ENCODE data around the gene FAM13A.
"Not testable (repeated sequence)": the region's sequence is repeated elsewhere in the genome, so short reads cannot be mapped to it uniquely, and the experiment has no call there.

The FAM13A gene

GRCh38 chr4:89042055-89042454 lies 14.9 kb downstream of the FAM13A start:
- no peak for DNase-seq

- DNase-seq = peak; percentile 71
Measured at GRCh38 chr4:89039730-89040338, 17.2 kb downstream of the FAM13A start.

DNA sequence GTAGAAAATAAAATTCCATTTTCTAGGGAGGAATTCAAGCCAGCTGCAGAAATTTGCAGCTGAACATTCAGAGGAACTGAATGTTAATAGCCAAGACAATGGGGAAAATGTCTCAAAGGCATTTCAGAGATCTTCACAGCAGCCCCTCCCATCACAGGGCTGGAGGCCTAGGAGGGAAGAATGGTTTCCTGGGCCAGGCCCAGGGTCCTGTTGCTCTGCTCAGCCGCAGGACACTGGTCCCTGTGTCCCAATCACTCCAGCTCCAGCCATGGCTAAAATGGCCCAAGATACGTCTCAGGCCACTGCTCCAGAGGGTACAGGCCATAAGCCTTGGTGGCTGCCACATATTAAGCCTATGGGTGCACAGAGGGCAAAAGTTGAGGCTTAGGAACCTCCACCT lies 20.4 kb downstream of the FAM13A start:
- no peak for DNase-seq

GRCh38 chr4:89031272-89031671 lies 25.7 kb downstream of the FAM13A start:
- no peak for DNase-seq

DNA sequence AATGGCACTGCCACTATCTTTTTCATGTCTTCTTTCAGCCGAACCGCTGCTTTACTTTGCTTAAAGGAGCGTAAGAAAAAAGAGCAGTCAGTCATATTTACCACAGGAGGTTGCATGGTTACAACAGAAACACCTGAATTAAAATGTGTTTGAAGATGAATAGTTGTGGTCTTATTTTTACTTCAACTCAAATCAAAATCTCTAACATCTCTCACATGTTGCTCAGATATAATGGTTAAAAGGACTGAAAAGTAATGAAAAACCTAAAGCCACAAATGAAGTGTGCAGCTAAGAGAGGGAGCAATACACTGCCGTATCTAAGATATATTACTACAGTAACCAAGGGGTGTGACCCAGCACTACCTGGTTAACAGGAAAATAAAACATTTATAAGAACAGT lies 27.4 kb downstream of the FAM13A start:
- no peak for DNase-seq

- no peak for DNase-seq
Measured at GRCh38 chr4:89026542-89026941, 30.4 kb downstream of the FAM13A start.

- peak; percentile 72 for DNase-seq
Measured at GRCh38 chr4:89024051-89024675, 32.8 kb downstream of the FAM13A start.

- DNase-seq = no peak
Measured at GRCh38 chr4:89023140-89023539, 33.8 kb downstream of the FAM13A start.

DNA sequence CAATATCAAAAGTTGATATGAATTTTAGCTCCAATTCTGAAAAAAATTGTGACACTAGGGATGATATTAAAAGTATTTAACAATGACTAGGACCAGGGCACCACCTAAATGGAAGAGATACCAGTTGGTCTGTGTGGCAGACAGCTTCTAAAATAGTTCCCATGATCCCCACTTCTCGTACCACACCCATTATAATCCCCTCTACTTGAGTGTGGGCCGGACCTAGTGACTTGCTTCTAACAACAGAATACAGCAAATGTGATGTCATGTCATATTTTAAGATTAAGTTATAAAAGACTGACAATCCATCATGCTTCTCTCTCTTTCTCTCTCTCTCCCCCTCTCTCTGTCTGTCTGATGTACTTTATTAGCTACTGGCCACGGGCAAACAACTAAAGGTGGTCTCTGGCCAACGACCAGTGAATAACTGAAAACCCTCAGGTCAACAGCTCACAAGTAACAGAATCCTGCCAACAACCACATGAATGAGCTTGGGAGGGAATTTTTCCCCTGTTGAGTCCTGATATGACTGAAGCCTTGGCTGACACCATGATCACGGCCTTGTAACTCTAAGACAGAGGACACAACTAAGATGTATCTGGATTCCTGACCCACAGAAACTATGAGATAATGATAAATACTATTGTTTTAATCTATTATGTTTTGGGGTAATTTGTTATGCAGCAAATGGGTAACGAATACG lies 34.4 kb downstream of the FAM13A start:
- no peak for DNase-seq

GRCh38 chr4:89021684-89022083 lies 35.3 kb downstream of the FAM13A start:
- DNase-seq = no peak

- no peak for DNase-seq
Measured at GRCh38 chr4:89021062-89021461, 35.9 kb downstream of the FAM13A start.

GRCh38 chr4:89014897-89015296 lies 42.1 kb downstream of the FAM13A start:
- not testable (repeated sequence) for DNase-seq

DNA sequence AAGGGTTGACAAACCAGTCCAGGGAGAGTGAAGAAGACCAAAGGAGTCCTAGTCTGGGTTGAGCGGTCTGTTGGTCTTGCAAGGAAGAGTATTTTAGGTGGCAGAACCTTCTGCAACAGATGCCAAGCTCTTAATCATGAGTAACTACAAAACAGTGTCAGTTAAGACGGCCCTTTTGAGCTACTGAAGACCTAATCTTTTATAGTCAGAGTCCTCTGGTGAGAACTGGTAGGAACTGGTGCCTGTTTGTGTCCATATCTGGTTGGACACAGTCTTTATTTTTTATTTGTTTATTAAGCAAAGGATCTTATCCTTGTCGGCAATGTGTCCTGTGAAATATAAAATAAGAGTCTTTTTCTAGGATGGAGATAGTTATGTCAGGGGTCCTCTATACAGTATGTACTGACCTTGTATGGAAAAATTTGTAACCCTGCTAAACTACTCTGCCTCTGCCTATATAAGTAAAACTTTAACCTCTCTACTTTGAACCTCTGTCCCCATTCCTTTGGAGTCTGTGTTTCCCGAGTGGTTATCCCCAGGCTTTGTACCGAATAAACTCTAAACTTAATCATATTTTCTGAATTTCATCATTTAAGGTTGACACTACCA lies 47.1 kb downstream of the FAM13A start:
- DNase-seq = no peak

DNA sequence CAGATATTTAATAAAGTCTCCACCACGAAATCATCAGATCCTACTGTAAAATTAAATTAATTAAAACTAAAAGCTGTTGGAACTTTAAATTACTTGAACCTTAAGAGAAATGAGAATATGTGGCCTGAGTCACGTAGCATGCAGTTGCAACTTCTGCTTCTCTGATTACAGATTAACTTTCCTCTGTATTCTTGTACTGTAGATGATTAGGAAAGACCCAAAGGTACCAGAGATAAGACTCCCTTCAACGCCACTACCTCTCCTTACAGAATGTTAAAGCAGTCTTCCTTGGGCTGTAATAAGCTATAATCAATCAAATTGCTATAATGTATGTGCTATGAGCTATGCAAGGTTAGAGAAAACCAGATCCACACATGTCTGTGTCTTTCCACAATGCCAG lies 47.9 kb downstream of the FAM13A start:
- DNase-seq = no peak

GRCh38 chr4:89008166-89008565 lies 48.8 kb downstream of the FAM13A start:
- DNase-seq = no peak

DNA sequence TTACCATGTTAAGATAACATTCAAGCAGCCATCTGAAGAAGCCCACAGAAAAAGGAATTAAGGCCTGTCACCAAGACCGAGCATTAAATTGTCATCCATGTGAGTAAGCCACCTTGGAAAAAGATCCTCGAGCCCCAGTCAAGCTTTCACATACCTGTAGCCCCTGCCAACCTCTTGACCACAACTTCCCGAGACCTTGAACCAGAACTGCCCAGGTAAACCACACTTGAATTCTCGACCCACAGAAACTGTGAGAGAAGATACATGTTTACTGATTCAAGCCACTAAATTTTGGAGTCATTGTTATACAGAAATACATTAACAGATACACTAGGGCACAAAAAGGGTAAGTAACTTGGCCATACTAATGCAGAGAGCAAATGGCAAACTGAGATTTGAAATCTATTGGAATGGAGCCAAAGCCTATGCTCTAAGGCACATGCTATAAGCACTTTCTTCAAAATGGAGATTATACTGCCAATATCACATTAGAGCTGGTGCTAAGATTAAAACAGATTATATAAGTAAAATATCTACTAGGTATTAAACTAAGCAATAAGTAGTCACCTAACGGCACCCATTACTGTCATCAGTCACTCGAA lies 49.5 kb downstream of the FAM13A start:
- DNase-seq = no peak

DNA sequence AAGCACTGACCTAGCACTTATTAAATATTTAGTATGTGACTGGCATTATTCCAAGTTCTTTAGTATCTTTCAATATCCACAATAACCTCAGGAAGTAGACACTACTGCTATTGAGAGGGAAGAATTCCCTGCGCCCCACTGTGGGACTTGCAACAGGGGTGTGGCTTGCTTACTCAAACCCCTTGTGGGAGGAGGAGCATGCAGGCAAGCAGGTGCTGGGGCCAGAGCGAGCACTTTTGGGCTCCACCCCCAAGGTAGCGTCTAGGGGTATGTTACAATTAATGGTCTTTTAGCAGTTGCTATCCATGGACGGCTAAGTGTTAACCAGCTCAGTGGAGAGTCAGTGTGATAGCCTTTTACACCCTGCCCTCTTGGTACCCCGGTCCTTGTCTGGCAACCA lies 50.7 kb downstream of the FAM13A start:
- DNase-seq = no peak

GRCh38 chr4:89005066-89005465 lies 51.9 kb downstream of the FAM13A start:
- DNase-seq = not testable (repeated sequence)

- no peak for DNase-seq
Measured at GRCh38 chr4:89001647-89002445, 55.1 kb downstream of the FAM13A start.

DNA sequence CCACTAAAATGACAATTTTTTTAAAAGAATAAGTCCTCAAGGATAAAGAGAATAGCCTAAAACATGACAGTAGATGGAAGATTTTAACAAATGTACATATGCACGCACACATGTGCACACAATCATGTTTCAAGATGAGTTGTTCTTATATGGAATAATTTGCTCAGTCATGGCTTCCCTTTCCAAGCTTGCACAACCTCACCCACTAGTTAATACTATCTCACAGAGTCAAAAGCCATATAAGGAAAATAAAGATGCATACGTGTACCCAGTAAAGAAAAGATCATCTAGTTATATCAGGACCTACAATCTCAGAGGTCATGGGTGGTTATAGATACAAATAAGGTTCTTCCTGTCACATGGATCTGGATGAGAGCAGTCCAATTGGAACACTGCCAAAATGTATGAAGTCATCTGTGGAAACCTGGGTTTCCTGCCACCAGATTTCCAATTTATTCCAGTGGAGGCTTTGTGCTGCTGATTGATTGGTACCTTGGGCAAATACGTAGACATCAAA lies 56.1 kb downstream of the FAM13A start:
- peak; percentile 60 for DNase-seq

DNA sequence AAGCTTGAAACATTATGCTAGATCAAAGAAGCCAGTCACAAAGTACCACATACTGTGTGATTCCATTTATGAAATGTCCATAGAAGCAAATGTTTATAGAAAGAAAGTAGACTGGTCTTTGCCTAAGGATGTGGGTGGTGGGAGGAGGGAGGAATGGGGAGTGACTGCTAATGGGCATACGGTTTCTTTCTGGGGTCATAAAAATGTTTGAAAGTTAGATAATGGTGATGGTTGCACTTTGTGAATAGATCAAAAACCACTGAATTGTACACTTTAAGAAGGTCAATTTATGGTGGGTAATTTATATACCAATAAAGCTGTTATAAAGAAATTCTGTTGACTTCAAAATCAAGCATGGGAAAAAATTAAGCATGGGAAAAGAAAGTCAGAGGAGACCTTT lies 56.6 kb downstream of the FAM13A start:
- DNase-seq = no peak

DNA sequence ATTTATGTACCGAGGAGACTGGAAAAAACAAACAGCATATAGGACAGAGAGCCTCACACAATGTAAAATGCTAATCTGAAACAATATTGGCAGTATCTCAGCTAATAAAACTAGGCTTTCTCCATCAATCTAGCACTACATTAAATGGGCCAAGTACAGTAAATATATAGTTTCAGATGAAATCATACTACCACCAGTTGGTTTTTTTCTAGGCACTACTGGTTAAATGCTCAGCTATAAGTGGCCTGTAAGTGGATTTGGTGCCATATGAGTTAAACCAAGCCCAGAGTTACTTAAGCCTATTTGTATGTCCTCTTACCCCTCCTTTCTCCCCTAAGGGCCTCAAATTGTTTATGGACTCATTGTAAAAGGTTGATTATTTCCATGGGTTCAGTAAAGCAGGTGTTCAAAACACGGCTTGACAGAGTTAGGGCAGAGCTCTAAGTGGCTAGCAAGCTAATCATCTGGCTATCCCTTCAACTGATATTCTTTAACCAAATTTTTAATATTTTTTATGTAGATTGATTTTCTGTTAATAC lies 57.5 kb downstream of the FAM13A start:
- no peak for DNase-seq
